Loucy (cell line): ENCODE results near the gene ROR1.

ENCODE experiments used
- CTCF ChIP-seq: fragments of 200-600 bp; sonication (generic); conservative IDR thresholded peaks from 2 replicates; pipeline ENCODE4 v1.5.1; 2014; ENCODE audit warnings: mild to moderate bottlenecking, antibody characterized with exemption, low read length
- EZH2phosphoT487 ChIP-seq: fragments of 200-600 bp; IDR thresholded peaks from 2 replicates; pipeline ENCODE4 v1.6.1; 2018; ENCODE audit warnings: antibody characterized with exemption, mild to moderate bottlenecking, moderate library complexity, borderline replicate concordance

GRCh38 chr1:63740432-63740831, 33.4 kb upstream of the ROR1 start:
- TF ChIP-seq CTCF (no peak), EZH2phosphoT487 (no peak)
